HL-60/S4 (cell line): ENCODE results near the gene FOLR1.
"Not testable (repeated sequence)": the region's sequence is repeated elsewhere in the genome, so short reads cannot be mapped to it uniquely, and the experiment has no call there.

ENCODE experiments used
- in situ Hi-C: fragments of 300-500 bp; cut with MboI; formaldehyde crosslinking; loops from 2 replicates; pipeline ENCODE4 v1.14.3; 2022; ENCODE audit warnings: low sequenced_read_pairs

FOLR1 gene

DNA sequence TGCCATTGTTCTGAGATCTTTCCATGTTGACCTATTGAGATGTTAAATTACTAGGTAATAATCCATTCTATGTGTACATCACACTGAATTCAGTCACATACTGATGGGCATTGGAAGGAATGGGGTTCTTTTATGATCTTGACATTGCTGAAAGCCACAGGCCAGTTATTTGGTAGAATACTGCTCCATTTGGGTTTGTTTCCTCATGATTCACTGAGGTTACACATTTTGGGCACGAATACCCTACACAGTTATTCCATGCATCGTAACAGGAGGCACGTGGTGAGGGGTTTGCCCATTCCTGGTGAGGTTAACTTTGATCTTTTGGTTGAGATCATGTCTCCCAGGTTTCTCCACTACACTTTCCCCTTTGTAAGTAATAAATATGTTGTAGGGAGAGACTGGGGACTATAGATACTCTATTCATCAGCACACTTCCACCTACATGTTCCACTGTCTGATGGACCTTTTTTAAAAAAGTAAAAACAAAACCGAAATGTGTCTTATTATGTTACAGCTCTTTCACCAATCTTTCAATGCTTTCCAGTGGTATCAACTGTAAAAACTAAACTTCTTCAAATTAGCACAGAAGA is 12.0 kb upstream of the FOLR1 start:
- in situ Hi-C loops: no loop called here

- in situ Hi-C loops: not testable (repeated sequence)
These were observed 10.9 kb upstream of the FOLR1 start for GRCh38 chr11:72180892-72181552.

DNA sequence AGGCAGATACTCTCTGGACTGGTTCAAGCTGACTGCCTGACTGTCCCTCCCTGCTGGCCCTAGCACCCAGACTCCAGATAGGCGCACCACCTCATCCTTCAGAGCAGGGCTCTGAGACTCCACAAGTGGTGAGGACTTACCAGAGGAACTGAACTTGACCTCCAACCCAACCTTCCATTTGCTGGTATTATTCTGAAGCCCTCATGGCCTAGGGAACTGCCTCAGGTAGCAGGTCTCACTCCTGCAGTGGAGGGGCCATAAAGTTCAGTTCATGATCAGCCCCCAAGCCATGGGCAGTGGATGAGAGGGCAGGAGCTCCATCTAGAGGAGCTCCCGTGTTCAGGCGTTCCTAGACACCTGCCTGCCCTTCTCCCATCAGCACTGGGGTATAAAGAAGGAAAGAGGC is 10.4 kb upstream of the FOLR1 start:
- in situ Hi-C loops: not testable (repeated sequence)

- in situ Hi-C loops: no loop called here
These were observed 3.7 kb upstream of the FOLR1 start for GRCh38 chr11:72188267-72188666.

DNA sequence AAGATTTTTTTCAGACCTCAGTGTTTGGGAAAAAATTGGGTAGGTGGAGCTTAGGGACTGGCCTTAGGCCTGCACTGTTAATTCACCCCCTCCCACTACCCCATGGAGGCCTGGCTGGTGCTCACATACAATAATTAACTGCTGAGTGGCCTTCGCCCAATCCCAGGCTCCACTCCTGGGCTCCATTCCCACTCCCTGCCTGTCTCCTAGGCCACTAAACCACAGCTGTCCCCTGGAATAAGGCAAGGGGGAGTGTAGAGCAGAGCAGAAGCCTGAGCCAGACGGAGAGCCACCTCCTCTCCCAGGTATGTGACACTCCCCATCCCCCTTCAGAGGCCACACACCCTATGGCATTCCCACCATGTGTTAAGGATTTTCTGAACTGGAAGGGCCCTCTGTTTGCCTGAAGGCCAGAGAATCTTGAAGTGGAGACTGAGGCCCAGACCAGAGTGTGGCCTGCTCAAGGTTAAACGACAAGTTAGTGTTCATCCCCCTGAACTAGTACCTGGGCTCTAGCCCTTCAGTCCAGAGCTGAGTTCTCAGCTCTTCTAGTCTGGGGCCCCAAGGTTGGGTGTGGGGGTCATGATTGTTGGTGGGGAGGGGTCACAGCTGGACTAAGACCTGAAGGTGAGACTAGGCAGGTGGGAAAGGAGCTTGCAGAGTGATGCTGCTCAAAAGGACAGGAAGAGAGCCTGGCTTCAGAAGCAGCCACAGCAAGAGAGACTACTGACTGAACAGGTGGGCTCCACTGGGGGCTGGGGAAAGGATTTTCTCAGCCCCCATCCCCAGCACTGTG is 2.3 kb upstream of the FOLR1 start:
- in situ Hi-C loops: no loop called here

GRCh38 chr11:72190631-72191071 is 1.3 kb upstream of the FOLR1 start:
- in situ Hi-C loops: no loop called here

GRCh38 chr11:72195518-72196270 is 3.8 kb downstream of the FOLR1 start:
- in situ Hi-C loops: no loop called here

DNA sequence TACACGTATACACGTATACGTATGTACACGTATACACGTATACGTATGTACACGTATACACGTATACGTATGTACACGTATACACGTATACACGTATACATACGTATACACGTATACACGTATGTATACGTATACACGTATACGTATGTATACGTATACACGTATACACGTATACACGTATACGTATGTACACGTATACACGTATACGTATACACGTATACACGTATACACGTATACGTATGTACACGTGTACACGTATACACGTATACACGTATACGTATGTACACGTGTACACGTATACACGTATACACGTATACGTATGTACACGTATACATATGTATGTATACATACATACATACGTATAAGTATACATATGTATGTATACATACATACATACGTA is 9.5 kb downstream of the FOLR1 start:
- in situ Hi-C loops: not testable (repeated sequence)

DNA sequence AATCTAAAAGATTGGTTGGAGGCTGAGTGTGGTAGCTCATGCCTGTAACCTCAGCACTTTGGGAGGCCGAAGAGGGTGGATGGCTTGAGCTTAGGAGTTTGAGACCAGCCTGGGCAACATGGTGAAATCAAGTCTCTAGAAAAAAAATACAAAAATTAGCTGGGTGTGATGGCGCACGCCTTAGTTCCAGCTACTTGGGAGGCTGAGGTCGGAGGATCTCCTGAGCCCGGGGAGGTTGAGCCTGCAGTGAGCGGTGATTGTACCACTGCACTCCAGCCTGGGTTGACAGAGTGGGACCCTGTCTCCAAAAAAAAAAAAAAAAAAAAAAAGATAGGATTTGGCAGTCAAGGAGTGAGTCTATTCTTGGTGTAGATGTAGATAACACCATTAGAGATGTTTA is 10.6 kb downstream of the FOLR1 start:
- in situ Hi-C loops: no loop called here

DNA sequence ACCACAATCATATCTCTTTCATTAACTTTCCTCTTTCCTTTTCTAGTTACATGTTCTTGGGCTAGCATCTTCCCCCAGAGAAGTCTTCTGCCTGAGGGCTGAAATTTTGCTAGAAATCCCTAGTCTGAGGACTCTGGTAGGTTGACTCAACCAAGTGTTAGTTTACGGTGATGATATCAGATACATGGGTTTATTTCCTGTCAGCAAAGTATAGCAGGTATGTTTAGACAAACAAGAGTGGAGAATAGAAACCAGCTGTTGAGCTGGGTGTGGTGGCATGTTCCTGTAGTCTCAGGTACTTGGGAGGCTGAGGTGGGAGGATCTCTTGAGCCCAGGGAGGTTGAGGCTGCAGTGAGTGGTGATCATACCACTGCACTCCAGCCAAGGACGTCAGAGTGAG is 11.2 kb downstream of the FOLR1 start:
- in situ Hi-C loops: no loop called here

DNA sequence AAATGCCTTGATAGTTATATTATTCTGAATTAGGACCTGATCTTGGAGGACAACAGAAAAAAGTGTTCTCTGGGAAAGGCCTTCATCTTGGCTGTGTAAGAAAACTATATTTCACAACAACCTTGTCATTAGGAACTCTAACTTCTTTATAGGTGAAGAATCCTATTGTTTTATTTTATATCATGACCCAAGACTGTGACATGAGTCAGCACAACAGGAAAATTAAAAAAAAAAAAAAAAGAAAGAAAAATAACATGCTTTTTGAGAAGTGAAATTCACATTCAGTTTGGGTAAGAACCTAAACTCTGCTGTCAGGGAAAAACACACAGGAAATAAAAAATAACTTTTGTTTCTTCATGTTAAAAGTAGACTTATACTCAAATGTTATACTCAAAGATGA is 12.9 kb downstream of the FOLR1 start:
- in situ Hi-C loops: no loop called here

- in situ Hi-C loops: not testable (repeated sequence)
These were observed 14.9 kb downstream of the FOLR1 start for GRCh38 chr11:72206794-72207193.

DNA sequence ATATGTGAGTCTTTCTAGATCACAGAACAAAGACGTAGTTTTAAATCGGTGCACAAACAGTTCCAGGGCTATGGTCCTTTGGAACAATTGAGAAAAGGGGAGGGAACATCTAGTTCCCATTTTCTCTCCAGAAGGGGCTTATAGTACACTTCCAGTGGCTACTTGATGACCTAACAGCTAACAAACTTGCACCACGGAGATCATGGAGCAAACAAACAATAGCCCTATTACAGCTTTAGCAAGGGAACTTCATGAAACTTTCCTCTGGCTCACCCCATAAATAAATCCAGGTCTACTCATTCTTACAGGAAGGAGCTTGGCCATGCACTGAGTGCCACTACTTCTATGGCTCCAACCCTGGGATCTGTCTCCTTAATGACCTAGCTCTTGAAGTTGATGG is 16.3 kb downstream of the FOLR1 start:
- in situ Hi-C loops: no loop called here

DNA sequence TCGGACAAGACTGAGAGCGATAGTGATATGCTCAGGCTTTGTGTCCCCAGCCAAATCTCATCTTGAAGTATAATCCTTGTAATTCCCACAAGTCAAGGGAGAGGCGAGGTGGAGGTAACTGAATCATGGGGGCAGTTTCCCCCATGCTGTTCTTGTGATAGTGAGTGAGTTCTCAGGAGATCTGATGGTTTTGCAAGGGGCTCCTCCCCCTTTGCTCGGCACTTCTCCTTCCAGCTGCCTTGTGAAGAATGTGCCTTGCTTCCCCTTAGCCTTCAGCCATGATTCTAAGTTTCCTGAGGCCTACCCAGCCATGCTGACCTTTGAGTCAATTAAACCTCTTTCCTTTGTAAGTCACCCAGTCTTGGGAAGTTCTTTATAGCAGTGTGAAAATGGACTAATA is 17.2 kb downstream of the FOLR1 start:
- in situ Hi-C loops: no loop called here

- in situ Hi-C loops: no loop called here
These were observed 24.7 kb downstream of the FOLR1 start, which contains the start of gene FOLR2 for GRCh38 chr11:72216638-72217037. FOLR2 (plus strand) TSS chr11:72216794; CDS start chr11:72218585, 1,791 bp downstream.

DNA sequence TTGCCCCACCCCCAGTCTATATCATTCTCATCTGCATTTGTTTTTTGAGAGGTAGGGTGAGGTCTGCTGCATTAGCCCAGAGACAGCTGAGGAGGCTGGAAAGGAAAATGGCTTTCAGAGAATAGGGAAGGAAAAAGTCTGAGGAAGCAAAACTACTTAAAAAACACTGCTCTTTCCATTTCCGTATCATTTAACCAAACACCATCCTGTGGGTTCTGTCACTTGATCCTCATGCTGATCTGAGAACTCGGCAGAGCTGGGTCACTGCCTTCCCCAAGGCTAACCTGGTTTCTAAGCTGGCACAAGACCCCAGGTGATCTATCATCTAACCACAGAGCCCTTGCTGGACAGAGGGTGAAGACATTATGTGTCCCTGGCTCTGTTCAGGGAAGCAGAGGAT is 25.9 kb downstream of the FOLR1 start:
- in situ Hi-C loops: no loop called here

DNA sequence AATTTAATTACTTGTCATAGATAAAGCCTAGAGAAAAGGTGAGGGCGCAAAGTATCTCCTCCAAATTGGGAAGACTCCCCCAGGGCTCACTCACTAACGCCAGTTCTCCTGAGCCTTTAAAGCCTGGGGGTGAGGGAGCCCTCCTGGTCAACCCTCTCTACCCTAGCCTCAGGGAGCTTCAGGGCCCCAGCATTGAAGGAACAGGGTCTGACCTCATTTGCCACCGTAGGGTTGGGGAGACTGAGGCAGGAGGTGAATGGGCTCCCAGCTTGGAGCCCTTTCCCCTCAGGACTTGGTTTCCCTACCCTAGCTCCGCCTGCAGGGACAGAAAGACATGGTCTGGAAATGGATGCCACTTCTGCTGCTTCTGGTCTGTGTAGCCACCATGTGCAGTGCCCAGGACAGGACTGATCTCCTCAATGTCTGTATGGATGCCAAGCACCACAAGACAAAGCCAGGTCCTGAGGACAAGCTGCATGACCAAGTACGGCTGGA is 26.4 kb downstream of the FOLR1 start:
- in situ Hi-C loops: no loop called here

GRCh38 chr11:72220696-72221363 is 28.9 kb downstream of the FOLR1 start:
- in situ Hi-C loops: no loop called here

DNA sequence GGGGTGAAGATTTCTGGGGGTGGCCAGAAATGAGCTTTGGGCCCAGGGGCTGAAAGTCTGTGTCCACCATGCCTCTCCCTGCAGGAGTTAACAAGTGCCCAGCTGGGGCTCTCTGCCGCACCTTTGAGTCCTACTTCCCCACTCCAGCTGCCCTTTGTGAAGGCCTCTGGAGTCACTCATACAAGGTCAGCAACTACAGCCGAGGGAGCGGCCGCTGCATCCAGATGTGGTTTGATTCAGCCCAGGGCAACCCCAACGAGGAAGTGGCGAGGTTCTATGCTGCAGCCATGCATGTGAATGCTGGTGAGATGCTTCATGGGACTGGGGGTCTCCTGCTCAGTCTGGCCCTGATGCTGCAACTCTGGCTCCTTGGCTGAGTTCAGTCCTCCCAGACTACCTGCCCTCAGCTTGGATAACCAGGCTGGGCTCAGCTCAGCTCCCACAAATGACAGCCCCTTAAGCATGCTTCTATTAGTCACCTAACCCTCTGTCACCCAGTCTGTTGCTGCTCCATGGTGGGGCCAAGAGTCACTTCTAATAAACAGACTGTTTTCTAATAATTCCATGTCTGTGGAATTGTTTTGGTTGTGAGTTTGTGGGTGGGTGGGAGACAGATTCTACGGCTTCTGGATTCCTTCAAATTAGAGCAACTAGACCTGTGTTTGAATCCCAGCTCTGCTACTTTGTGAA is 29.6 kb downstream of the FOLR1 start:
- in situ Hi-C loops: no loop called here
